ENCODE results near the gene PIGP.
A peak's percentile ranks its signal among the peaks of the same experiment; 100 is the strongest.
"Not testable (repeated sequence)": the region's sequence is repeated elsewhere in the genome, so short reads cannot be mapped to it uniquely, and the experiment has no call there.

Gene PIGP

DNA sequence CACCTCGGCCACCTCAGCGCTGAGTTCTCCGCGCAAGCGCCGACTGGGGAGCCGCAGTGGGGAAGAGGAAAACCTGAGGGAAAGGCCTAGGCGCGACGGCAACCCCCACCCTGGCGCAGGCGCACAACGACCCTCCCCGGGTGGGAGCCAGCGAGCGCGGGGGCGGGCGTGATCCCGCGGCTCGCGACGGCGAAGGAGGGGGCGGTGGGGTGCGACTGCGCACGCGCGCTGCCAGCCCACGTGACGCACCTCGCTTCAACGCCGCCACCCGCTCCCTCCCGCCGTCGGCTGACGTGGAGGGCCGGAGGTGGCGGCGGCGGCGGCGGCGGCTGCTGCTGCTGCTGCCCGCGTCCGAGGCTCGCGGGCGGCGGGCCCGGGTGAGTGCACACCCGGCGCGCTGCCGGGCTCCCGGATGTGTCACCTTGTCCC lies at the start of gene PIGP, which contains the start of gene TTC3:
TSS of gene PIGP (minus strand) at position 84 of the 429 bp plus-strand sequence. CDS start 556 bp downstream, outside the sequence.
TSS of gene TTC3 (plus strand) at position 267 of the 429 bp plus-strand sequence. CDS start 14,004 bp downstream, outside the sequence.
- DNase-seq, result peak; percentile 75

DNA sequence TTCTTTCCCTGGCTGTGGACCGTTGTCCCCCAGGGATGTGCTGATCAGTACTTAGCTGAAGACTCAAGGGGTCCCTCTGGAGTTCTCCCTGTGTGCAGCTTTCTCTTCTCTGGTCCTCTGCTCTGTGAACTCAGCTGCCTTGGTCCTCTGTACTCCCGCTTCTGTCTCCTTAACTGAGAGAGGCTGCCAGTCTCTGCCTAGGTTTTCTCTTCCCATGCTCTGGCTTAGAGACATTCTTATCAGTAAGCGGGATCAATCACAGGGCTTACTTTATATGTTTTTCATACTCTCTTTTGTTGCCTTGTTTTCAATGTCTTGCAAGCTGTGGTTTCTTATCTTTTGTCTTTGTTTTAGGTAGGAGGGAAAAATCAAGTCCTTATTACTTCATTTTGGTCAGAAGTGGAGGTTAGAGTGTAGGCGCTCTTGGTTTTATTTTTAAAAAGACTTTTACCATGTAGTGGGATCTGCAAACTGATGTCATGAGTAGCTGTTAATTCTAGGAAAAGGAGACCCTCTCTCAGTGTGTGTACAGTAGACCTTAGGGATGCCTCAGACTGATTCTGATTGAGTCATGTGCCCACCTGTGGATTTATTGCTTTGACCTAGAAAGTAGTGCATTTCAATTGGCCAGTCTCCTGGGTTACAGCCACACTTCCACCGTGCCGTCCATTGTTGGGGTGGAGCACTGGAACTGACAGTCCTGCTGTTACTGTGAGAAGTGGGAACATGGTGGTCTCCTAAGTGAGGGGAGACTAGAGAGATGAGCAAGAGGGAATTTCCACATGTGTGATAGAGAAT lies 46.7 kb upstream of the PIGP start:
- DNase-seq, result no peak

- DNase-seq, result no peak
Measured at GRCh38 chr21:37118187-37118826, 45.4 kb upstream of the PIGP start.

- DNase-seq, result no peak
Measured at GRCh38 chr21:37117204-37117603, 44.3 kb upstream of the PIGP start.

GRCh38 chr21:37116459-37116858 lies 43.6 kb upstream of the PIGP start:
- not testable (repeated sequence) for DNase-seq

- not testable (repeated sequence) for DNase-seq
Measured at GRCh38 chr21:37114301-37114700, 41.4 kb upstream of the PIGP start.

DNA sequence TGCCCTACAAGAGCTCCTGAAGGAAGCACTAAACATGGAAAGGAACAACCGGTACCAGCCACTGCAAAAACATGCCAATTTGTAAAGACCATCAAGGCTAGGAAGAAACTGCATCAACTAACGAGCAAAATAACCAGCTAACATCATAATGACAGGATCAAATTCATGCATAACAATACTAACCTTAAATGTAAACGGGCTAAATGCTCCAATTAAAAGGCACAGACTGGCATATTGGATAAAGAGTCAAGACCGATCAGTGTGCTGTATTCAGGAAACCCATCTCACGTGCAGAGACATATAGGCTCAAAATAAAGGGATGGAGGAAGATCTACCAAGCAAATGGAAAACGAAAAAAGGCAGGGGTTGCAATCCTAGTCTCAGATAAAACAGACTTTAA lies 38.2 kb upstream of the PIGP start:
- not testable (repeated sequence) for DNase-seq

DNA sequence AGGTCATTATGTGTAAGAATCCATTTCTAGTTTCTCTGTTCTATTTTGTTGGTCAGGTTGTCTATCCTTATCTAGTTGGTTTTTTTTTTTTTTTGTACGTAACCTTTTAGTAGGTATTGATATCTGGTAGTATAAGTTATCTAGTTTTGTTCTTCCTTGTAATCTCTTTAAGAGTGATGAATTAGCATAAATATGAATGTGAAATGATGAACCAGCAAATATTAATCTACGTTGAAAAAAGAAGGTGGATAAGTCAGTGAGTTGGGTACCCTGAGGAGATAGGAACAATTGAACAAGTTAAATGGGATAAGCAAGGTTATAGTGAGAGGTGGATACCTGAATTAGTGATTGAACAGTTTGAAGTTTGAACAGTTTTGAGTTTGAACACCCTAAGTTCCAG lies 34.1 kb upstream of the PIGP start:
- DNase-seq, result no peak

- DNase-seq, result not testable (repeated sequence)
Measured at GRCh38 chr21:37102746-37103145, 29.9 kb upstream of the PIGP start.

GRCh38 chr21:37101384-37101783 lies 28.5 kb upstream of the PIGP start:
- no peak for DNase-seq

DNA sequence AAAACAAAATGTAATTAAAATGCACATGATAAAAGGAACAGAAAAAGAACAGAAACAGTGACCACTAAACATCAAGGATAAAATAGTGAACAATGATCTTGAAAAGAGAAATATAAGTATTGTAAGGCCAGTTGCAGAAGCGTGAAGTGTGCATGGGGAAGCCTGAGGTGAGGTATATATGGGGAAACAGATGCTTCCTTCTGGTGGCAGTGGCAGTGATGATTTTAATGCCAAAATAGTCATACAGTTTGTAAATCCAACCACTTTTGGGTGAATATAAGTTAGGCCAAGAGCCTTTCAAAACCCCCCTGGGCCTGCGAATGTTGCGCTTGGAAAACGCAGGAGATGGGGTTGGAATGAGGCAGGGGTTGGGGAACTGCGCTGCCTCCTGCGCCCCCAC lies 27.4 kb upstream of the PIGP start:
- no peak for DNase-seq

GRCh38 chr21:37098751-37099150 lies 25.9 kb upstream of the PIGP start:
- DNase-seq, result no peak

DNA sequence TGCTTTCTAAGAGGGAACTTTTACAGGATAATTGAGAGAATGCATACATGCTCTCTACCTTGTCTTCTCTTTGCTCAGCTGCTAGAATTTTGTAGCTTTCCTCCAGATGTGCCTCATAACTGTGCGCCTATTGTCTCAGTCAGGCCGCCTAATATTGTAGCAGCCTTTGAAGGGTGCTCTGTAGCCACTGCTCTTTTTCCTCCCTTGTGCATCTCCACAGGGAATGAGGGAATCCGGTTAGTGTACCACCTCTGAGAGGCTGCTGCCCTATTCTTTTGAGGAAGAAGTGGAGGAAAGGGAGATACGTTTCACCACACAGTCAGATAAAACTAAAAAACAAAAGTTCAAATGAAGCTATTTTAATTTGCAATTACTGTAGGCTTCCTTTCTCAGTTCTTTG lies 22.9 kb upstream of the PIGP start:
- no peak for DNase-seq

DNA sequence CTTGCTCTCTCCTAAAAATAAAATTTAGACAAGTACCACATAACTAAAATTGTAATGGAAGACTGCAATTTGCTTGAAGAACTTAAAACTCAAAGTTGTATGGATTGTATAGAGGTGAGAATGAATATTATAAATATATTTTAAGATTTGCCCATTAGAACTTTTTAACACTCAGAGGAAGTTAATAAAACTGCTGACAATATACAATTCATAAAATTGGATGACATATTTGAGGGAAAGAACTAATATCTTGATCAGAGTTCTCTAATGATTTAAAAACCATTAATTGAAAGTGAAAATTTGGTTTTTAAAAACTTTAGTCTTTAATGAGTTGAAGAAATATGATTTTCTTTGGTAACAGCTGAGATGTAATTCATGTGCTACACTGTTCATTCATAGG lies 21.1 kb upstream of the PIGP start:
- DNase-seq, result no peak

DNA sequence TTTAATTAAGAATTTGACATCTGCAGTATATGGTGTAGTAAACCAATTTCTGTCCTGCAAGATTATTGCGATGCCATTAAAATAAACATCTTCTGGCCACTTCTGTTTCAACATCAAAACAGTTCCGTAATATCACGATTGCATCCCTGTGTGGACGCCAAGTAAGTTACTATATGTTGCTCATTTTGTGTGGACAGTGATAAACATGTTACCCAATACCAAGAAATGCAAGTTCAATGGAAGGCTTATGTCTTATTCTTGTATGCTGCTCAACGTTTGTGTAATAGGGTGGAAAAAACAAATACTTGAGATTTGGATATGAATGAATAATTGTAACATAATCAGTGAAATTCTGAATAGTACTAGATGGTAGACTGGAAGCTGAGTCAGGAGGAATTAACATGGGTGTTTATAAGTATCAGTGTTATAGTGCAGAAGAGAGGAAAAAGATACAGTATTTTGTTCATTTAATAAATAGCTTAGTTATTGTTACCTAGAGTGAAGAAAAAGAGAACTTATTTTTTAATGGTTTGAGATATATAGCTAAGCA lies 15.4 kb upstream of the PIGP start:
- no peak for DNase-seq

DNA sequence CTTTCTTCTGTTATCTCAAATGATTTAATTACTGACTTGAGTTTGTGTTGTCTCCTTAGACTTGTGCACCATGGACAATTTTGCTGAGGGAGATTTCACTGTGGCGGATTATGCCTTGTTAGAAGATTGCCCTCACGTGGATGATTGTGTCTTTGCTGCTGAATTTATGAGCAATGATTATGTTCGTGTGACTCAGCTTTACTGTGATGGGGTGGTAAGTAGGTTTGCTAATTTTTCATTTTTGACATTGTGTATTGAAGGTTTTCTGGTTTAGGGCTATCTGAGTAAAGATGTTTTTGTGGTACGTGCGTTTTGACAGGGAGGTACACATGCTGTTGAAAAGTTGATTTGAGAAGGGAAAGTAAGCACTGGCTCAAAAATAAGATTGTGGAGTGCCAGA lies 14.3 kb upstream of the PIGP start:
- no peak for DNase-seq

DNA sequence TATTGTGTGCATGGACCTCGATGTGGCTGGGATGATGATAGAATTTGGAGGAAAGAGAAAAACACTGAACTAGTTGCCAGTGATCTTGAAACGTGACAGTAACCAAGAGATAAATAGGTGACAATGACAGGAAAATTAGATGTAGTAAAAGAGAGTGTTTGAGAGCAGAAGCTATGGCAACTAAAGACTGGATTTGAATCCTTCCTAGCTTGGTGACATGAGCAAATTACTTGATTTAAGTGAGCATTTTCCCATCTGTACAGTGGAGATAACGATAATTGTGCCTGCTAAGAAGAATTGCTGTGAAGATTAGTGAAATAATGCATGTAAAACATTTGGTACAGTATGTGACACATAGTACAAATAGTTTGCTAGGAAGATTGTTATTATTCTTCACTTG lies 12.9 kb upstream of the PIGP start:
- DNase-seq, result no peak

DNA sequence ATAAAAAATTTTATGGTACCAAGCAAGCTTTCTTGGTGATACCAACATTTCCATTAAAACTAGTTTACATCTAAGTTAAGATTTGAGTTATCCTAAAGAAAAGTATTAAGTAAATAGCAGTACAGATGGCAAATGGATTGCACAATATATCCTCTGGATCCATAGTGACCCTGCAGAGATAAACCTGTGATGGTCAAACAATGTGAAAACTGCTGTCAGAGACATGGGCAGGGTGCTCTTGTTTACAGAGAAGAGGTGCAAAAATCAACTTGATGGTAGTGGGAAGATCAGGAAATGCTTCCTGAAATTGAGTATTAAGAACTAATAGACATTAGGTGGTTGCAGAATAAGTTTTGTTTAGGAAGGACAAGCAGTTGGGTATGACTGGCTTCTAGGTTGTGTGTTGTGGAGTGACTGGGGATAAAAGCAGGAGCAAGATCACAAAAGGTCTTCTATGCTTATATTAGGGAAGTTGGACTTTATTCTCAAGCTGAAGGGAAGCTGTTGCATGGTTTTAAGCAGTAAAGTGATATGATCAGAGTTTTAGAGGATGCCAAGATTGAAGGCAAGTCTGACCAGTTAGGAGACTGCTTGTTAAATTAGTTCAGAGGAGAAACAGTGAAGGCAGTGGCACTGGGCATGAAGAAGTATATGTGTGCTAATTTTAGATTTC lies 10.1 kb upstream of the PIGP start:
- no peak for DNase-seq

- no peak for DNase-seq
Measured at GRCh38 chr21:37082375-37082774, 9.5 kb upstream of the PIGP start.

GRCh38 chr21:37079211-37079824 lies 6.4 kb upstream of the PIGP start:
- DNase-seq, result no peak

DNA sequence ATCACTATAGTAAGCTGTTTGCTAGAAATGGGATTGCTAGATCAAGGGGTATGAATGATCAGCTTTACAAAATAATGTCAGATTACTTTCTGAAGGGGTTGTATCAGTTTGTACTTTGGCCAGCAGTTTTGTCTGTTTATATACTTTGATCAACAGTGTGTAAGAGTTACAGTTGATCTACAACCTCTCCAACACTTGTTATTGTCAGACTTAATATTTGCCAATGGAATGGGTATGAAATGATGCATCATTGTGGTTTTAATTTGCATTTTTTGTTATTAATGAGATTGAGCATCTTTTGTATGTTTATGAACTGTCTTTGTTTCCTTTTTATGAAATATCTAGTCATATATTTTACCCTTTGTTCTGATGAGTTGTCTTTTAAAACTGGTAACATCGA lies 4.5 kb upstream of the PIGP start:
- no peak for DNase-seq

- no peak for DNase-seq
Measured at GRCh38 chr21:37076087-37076850, 3.4 kb upstream of the PIGP start.
